Measurements from ENCODE around the gene DSN1. TPM values are rescaled to one million over a fixed set of nuclear protein-coding genes. Genes with fewer than 3 reads are reported as not detected.
A peak's percentile ranks its signal among the peaks of the same experiment; 100 is the strongest.

DSN1 gene
- total RNA-seq, 1 experiment from 2014 or later, result 25.5 TPM

DNA sequence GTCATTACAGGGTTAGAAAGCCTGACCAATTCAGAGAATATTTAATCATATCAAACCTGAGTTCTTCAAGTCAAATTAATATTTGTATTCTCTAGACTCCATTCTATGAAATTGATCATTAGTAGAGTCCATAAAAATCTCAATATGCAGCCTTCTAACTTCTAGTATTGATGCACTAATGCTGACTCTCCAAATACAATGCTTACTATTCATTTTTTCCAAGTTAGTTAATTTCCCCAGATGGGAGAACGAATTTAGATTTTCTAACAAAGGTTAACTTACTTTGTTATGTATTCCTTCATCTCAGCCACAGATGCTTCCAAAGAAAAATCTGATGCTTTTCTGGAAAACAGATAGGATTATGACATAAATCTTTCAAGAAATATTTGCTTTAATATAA lies 15.3 kb downstream of the DSN1 start:
- DNase-seq (ENCODE audit: low read depth), result no peak

DNA sequence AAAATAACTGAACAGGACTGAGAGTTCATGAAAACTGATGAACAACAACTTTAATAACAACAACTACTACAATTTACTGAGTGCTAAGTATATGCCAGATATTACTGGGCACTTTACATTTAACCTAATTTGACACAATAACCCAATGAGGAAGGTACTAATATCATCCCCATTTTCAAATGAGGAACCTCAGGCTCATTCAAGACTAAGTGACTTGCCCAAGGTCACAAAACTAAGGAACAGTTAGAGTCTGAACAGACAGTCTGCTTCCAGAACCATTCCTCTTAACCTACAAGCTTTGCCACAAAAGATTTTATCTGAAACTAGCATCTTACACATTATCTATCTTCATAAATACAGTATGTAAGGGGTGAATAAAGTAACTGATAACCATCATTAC lies 17.1 kb downstream of the DSN1 start:
- no peak for DNase-seq (ENCODE audit: low read depth)

DNA sequence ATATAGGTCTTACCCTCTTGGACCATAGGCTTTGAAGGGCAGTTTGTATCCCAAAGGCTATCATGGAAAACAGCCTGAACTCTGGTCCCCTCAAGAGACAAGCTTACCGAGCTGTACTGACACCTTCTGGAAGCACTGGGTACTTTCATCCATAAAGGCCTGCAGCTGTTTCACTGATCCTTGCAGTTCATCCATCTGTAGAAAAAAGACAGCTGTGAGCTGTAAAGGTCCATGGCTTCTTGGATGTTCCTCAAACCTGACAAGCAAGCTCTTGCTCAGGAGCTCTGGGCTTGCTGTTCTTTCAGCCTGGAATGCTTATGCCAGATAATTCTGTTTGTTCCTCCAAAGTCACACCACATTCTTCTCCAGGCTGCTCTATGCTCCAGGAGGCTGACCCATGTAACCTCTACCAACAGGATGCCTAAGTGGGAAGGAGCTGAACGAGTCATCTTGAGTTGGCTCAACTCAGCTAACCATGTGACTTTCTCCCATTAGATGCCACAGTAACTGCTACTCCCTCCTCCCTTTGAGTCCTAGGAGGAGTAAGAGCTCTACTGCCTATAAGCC lies 18.8 kb downstream of the DSN1 start:
- DNase-seq (ENCODE audit: low read depth), result peak; percentile 84

GRCh38 chr20:36752582-36752981 lies 21.0 kb downstream of the DSN1 start:
- DNase-seq (ENCODE audit: low read depth), result no peak

GRCh38 chr20:36745927-36746659 lies 27.5 kb downstream of the DSN1 start, which contains the start of gene NDRG3:
TSS of gene NDRG3 (minus strand) at chr20:36746090. CDS start at chr20:36721735, 24,355 bp downstream.
- peak; percentile 89 for DNase-seq (ENCODE audit: low read depth)

DNA sequence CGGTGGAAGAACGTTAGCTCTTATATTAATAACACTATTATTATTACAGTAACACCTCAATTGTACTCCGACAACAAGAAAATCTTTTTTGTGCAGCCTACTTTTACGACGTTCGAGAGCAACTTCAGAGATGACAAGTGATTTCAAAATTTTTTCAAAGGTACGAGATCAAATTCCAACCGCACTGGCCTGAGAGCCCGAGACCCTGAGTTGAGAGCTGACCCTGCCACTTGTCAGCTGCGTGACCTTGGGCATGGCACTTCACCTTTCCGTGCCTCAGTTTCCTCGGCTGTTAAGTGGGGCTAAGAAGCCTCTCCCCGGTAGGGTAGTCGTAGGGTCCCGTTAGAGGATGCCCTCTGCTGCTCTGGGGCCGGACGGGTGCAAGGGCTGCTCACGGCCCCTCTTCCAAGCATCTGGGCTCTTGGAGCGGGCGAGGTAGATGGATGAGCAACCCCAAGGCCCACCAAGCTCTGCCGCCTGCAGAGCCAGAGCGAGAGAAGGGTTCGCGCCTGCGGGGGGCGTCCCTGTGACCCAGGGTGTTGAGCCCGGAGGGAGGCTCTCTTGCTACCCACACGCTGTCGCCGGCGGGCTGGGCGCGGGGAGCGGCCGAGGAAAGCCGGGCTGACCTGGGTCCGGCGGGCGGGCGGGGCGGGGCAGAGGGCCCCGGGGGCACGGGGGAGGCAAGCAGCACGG lies 28.2 kb downstream of the DSN1 start:
- no peak for DNase-seq (ENCODE audit: low read depth)

DNA sequence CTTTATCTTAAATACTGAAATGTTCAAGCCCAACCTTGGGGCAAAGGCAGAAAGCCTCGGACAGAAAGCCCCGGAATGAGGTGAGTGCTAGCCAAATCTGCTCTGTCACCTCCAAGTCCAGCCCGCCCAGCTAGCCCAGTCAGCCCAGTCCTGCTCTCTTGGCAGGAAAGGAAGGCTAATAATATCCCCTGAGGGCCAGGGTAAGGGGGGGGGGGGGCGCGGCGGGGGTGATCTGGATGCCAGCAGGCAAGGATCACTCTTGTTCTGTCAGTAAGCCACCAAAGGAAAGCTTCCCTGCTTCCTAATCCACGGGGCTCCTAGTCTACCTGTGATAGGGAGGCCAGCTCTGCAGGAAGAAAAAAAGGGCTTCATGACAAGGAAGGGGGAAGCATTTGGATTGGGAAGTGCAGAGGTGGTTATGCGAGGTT lies 28.8 kb downstream of the DSN1 start:
- DNase-seq (ENCODE audit: low read depth), result peak; percentile 18

- no peak for DNase-seq (ENCODE audit: low read depth)
Measured at GRCh38 chr20:36744243-36744642, 29.3 kb downstream of the DSN1 start.

GRCh38 chr20:36742558-36742957 lies 31.0 kb downstream of the DSN1 start:
- no peak for DNase-seq (ENCODE audit: low read depth)

- DNase-seq (ENCODE audit: low read depth), result no peak
Measured at GRCh38 chr20:36741072-36741471, 32.5 kb downstream of the DSN1 start.

DNA sequence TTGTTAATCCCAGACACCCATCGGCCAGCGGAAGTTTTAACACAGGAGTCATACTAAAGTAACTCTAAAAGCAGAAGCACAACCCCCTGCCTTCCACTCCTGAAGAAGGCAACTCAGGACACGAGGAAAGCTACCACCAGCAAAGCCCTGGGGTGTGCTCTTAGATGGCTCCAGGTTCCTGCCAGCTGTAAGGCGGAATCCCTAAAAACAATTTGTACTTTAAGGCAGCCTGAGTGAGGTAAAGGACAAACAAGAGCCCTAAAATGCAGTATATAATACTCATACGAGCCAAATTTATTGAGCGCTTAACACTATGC lies 36.4 kb downstream of the DSN1 start:
- no peak for DNase-seq (ENCODE audit: low read depth)

DNA sequence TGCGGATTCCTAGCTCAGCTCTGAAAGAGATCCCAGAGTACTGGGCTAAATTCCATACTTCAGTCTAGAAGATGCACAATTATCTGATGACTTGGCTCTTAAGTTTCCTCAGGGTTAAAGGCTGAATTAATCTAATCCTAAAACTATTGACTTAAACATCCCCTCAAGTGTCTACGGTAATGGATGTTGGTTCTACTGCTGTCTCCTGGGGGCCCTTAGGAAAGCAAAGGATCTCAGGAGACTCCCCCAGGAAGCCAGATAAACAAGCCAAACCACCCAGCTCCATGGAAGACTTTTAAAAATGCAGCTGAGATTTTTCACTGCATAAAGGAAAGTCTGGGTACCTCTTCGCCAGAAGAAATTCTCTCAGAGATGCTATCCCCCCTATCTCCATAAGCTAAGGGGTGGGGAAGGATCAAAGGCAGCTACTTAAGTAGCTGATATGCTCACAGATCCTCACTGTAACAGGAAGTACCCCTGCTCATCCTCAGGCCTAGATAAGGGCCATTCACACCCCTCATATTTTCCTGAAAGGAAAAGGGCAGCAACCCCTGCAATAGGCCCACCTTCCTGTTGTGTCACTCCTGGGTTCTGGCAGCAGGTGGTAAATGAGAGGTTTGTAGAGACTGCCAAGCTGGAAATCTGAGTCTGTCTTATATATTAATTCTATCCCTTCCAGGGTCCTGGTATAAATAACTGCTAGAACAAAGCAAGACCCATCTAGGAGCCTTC lies 36.9 kb downstream of the DSN1 start:
- no peak for DNase-seq (ENCODE audit: low read depth)

- no peak for DNase-seq (ENCODE audit: low read depth)
Measured at GRCh38 chr20:36732456-36732855, 41.1 kb downstream of the DSN1 start.

DNA sequence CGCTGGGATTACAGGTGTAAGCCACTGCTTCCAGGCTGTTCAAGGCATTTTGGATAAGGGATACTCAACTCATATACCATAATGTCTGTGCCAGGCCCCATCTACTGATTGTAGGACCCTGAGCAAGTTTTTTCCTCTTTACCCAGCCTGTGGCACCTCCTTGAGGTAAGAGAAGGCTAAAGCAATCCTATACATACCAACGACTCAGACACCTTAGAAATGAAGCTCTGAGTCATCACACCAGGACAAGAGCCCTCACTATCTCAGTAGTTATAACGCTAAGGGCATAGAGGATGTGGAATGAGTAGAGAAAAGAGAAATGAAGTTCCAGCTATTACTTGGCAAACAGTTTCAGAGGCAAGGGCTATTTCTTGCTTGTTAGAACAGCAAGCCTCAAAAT lies 44.6 kb downstream of the DSN1 start:
- peak; percentile 77 for DNase-seq (ENCODE audit: low read depth)

- no peak for DNase-seq (ENCODE audit: low read depth)
Measured at GRCh38 chr20:36726168-36726567, 47.4 kb downstream of the DSN1 start.

GRCh38 chr20:36720510-36720909 lies 53.1 kb downstream of the DSN1 start:
- DNase-seq (ENCODE audit: low read depth), result peak; percentile 26

DNA sequence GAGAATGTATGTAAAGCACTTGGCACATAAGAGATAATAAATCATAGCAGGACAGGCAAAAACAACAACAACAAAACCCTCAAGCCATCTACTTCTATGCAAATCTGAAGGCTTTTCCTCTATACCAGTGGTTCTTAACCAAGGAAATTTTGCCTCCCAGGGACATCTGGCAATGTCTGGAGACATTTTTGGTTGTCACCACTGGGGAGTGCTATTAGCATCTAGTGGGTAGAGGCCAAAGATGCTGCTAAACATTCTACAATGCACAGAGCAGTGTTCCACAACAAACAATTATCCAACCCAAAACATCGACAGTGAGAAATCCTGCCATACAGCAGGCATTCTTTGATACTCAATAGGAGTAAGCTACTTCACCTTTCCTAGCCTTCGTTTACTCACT lies 55.9 kb downstream of the DSN1 start:
- DNase-seq (ENCODE audit: low read depth), result no peak

DNA sequence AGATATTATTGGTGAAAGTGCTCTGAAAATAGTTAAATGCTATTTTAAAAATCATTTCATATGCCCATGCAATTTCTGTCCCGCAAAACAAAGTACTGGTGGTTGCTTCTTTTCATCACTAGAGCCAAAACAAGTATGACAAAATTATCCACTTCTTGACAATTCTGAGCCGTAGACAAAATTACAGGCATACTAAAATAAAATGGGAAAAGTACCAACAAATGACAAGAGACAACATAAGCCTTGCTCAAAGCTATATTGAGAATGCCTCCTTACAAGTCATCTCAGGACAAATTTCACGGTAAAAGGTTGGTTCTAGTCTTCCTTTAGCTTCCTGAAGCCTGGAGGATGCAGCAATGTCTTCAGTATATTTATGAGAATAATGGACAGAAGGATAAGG lies 56.5 kb downstream of the DSN1 start:
- no peak for DNase-seq (ENCODE audit: low read depth)

DNA sequence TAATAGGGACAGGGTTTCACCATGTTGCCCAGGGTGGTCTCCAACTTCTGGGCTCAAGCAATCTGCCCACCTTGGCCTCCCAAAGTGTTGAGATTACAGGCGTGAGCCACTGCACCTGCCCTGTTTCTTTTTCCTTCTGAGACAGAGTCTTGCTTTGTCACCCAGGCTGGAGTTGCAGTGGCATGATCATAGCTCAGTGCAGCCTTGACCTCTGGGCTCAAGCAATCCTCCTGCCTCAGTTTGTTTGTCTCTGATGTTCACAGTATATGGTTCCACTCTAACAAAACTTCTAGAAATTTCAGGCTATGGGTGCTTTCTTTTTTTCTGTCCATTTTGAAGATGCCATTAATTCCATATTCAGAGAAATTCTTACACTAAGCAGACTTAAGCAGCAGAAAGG lies 60.8 kb downstream of the DSN1 start:
- DNase-seq (ENCODE audit: low read depth), result no peak

DNA sequence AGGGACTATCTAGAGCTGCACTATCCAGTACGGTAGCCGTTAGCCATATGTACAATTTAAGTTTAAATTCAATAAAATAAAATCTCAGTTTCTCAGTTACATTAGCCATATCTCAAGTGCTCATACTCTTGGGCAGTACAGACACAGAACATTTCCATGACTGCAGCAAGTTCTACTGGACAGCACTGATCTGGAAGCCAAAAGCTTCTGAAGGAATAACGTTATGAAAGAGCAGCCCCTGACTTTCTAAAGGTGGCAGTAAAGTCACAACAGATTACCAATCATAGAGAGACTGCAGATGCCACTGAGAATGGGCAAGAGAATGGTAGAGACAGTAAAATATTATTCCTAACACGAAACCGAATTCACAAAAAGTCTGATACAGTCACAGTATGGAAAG lies 64.4 kb downstream of the DSN1 start:
- no peak for DNase-seq (ENCODE audit: low read depth)

DNA sequence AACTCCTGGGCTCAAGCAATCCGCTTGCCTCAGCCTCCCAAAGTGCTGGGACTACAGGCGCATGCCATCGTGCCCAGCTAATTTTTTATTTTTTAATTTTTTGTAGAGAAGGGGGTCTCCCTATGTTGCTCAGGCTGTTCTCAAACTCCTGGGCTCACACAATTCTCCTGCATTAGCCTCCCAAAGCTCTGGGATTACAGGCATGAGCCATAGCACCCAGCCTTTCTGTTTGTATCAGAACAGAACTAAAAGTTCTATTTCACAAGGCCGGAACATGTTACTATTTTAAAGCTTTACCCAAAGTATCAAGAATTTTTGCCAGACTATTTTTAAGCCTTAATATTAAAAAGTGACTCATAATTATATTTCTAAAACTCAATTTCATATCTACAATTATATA lies 70.0 kb downstream of the DSN1 start:
- DNase-seq (ENCODE audit: low read depth), result no peak

Data from HT1080 (cell line).